Measurements from ENCODE around the gene IL1B.

Gene IL1B

DNA sequence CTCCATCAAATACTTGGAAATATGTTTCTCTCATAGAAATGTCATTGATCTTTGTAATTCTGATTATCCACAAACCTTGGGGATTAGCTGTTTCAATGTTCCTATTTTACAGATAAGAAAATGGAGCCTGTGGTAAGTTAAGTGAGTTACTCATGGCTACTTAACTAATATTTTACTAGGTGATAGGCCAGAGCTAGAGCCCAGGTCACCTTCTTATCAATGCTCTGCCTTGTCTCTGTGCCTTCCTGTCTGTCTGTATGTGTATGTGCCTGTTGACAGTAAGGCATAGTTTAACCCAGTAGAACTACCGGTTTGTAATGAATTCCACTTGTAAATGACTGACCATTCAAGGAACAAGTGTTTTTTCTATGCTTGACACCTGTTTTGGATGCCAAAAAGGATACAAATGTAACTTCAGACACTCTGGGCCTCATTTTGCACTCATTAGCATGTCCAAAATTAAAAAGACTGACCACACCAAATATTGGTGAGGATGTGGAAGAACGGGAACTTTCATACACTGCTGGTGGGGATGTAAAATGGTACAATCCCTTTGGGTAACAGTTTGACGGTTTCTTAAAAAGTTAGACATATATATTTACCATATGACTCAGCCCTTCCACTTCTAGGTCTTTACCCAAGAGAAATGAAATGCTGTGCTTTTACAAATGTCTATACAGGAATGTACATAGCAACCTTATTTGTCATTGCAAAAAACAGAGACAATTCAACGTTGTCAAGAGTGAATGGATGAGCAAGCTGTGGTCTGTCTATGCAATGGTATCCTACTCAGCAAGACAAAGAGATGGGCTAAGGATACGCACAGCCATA is 32.7 kb downstream of the IL1B start:
- DNase-seq: peak; percentile 70

DNA sequence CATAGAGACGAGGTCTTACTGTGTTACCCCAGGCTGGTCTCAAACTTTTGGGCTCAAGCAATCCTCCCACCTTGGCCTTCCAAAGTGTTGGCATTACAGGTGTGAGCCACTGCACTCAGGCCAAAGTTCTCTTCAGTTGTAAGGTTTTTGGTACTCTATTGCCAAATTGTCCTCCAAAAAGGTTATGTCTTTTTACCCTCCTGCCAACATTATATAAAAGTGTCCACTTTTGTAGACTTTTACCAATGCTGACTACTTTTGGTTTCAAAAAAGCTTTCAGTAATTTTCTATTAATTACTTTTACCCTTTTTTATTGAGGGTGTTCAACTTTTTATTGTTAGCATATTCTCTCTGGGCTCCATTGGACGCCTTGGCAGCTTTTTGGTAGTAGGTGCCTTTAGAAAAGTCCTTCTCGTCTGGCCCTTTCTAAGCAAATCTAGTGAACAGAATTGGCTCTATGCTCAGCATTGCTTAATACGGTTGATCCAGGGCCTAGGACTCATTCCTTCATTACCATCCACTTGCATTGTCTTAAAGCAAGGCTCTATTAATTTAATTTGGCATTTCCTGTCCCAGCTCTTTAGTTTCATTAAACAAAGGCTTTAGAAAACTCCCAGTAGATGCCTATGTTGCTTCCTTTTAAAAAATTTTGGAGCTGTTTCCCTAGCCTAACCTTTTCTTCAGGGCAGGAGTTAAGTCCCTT is 35.5 kb downstream of the IL1B start:
- no peak for DNase-seq

DNA sequence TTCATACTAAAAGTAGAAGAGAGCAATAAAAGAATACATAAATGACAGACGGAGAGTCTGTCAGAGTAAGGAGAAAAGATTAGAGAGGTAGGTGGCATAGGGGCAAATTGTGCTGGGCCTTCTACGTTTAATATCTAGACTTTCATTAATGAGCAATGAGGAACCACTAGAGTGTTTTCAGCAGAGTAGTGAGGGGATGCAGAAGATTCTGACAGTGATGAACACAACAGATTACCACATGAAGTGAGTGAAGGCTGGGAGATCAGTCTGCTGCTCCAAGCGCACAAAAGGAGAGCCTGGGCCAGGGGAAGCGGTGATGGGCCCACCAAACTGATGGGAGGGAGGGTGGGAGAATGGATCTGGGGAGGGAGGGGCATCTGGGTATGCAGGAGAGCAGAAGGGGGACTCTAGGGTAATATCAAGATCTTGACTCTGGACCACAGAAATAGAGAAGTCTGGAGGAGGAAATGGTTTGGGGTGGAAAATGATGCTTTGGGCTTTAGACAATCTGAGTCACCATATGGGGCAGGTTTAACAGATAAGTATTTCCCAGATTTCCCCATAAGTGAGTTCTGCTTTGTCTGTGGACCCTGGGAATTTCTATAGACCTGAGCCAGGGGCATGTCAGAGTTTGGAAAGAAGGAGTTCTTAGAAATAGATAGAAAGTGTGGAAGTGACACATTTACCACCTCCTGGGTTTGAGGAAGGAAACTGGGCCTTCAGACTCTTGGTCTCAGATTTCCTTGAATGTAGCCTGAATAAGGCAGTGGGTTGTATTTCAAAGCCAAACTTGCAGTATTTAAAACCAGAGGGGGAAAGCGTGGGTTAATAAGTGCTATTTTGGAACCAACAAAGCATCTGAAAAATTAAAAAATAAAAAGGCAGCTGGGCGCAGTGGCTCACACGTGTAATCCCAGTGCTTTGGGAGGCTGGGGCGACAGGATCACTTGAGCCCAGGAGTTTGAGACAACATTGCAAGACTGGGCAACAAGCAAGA is 37.3 kb downstream of the IL1B start:
- peak; percentile 43 for DNase-seq

DNA sequence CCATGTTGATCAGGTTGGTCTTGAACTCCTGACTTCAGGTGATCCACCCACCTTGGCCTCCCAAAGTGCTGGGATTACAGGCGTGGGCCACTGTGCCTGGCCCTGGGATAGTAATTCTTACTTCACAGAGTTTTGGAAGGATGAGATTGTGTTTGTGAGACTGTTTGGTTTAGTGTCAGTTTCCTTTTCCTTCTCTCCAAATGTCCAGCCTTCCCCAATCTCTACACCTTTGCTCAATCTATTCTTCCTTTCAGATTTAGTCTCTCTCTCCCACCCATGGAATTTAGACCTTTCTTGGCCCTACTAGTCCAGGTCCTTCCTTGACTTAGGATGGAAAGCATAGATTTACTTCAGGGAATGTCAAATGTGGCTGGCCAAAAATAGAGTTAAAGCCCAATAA is 40.1 kb downstream of the IL1B start:
- no peak for DNase-seq

DNA sequence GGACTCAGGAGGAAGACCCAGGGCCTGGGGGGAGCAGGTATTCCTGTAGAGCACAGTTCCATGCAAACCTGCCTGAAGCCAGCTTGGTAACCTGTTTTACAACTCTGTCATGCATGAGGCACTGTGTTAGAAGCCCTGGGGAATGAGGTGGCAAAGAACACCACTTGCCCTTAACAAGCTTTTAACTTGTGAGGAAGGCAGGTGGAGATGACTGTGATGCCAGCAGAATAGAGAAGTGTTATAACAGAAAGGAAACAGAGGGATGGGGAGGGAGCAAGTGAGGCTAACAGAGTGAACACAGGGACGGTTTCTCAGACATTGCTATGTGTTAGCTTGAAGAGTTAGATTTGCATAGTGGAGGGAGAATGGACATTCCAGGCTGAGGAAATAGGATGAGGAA is 40.8 kb downstream of the IL1B start:
- DNase-seq: no peak

DNA sequence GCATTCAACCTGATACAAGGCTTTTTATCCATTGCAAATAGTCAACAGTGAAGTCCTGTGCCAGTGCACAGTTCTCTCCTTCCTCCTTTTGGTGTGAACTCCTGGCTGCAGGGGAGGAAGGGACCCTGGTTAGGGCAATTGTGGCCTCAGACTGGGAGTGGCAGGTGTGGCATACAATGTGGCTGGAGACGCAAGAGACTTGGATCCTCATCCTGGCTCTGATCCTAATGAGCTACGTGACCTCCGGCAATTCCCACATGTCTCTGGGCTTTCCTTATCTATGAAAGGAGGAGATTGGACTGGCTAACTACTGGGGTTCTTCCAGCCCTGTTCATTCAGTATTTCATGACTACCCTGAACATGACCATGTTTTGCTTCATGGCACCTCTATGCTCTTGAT is 41.7 kb downstream of the IL1B start:
- no peak for DNase-seq

DNA sequence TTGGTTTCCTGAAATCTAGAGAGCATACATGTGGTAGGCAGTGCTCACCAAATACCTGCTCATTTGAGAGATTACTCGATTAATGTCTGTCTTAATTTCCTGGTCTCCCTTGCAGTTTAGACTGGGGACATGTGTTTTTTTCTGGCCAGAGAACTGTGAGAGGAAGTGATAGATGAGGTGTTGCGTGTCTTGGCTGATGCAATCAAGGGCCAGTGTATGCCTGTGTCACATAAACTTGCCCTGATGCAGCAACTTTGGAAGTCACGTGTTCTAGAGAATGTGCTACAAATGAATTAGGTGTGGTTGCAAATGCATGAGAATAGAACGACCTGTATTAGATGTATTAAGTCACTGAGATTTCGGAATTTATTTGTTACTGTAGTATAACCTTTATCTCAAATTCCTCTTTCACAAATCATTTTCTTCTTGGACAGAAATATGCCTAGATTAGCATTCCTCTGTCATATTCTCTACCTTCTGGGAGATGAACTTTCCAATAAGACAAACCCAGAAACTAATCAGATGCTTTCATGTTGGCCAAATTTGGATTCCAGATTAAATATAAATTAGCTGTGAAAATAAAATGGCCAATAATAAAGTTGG is 42.3 kb downstream of the IL1B start:
- peak; percentile 88 for DNase-seq

DNA sequence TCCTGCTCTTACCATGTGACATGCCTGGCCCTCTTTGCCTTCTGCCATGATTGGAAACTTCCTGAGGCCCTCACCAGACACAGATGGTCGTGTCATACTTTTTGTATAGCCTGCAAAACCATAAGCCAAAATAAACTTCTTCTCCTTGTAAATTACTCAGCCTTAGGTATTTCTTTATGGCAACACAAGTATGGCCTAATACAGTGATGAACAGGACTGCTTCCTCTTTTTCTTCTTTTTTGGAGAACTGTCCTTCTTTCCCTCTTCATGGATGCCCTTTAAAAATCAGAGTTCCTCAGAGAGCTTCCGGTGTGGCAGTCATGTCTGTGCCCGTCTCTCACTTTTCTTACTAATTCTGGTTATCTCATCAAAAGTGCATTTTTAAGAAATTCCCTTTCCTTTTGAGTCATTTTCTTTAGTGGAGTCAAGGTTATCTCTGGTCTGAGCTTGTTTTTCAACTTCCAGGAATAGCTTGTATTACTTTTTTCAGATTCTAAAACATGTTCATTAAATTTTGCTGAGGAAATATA is 43.1 kb downstream of the IL1B start:
- peak; percentile 62 for DNase-seq

DNA sequence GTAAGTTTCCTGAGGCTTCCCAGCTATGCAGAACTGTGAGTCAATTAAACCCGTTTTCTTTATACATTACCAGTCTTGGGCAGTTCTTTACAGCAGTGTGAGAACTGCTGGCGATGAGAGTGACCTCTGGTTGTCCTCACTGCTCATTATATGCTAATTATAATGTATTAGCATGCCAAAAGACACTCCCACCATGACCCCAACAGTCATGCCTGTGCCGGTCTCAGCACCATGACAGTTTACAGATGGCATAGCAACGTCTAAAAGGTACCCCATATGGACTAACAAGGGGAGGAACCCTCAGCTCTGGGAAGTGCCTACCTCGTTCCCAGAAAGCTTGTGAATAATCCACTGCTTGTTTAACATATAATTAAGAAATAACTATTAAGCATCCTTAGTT is 44.2 kb downstream of the IL1B start:
- no peak for DNase-seq

DNA sequence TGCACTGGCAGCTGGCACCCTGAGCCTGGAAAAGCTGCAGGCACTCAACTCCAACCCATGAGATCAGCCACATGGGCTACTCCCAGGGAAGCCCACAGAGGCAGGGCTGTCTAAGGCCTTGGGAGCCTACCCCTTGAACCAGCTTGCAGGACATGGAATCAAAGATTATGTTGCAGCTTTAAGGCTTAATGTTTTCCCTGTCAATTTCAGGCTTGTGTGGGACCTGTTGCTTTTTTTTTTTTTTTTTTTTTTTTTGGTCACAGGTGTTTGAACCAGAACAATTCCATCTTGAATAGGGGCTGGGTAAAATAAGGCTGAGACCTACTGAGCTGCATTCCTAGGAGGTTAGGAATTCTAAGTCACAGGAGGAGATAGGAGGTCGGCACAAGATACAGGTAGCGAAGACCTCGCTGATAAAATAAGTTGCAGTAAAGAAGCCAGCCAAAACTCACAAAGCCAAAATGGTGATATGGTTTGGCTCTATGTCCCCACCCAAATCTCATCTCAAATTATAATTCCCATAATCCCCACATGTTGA is 44.8 kb downstream of the IL1B start:
- no peak for DNase-seq

DNA sequence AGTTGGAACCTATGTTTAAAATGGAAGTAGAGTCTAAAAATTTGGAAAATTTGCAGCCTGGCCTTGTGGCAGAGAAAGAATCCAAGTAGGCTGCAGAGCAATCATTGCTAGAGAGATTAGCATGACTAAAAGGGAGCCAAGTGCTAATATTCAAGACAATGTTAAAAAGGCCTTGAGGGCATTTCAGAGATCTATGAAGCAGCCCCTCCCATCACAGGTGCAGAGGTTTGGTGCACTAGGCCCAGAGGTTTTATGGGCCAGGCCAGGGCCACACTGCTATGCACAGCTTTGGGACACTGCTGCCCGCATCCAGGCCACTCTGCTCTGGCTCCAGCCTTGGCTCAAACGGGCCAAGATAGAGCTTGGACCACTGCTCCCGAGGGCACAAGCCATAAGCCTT is 45.6 kb downstream of the IL1B start:
- no peak for DNase-seq

DNA sequence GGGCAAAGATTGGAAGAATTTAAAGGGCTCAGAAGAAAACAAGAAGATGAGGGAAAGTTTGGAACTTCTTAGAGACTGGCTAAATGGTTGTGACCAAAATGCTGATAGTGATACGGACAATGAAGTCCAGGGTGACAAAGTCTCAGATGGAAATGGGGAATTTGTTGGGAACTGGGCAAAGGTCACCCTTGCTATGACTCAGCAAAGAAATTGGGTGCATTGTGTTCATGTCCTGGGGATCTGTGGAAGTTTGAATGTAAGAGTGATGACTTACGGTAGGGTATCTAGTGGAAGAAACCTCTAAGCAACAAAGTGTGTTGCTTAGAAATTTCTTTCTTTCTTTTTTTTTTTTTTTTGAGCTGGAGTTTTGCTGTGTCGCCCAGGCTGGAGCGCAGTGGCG is 46.3 kb downstream of the IL1B start:
- DNase-seq: no peak

DNA sequence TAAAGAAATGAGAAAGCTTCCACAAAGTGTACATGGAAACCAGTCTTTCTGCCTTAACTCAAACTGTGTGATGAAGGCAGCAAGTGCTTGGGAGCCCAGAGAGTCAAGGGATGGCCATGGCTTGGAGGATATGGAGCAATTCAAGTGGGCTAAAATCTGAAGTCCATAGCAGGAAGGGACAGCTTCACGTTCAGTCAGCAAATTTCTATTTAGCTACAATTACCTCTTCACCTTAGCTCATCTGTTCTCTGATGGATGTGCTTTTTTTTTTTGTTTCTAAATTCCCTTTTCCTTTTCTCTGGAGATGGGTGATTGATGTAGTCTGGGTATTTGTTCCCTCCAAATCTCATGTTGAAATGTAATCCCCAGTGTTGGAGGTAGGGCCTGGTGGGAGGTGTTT is 47.4 kb downstream of the IL1B start:
- DNase-seq: no peak

DNA sequence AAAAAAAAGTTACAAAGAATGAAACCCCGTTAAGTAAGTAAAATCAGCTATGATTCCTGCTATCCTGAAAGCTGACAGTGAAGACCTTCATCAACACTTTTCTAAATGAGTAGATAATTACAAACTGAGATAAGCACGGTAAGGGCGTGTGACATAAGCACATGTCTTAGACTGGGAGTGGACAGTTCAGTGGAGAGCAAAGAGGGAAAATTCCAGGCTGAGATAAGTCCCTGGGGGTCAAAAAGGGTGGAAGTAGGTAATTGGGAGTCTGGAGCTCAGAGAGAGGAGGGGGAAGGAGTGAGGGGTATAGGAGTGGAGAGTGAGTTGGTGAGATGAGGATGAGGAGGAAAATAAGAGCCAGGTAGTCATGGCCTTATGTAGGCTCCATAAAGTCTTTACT is 47.9 kb downstream of the IL1B start:
- no peak for DNase-seq

DNA sequence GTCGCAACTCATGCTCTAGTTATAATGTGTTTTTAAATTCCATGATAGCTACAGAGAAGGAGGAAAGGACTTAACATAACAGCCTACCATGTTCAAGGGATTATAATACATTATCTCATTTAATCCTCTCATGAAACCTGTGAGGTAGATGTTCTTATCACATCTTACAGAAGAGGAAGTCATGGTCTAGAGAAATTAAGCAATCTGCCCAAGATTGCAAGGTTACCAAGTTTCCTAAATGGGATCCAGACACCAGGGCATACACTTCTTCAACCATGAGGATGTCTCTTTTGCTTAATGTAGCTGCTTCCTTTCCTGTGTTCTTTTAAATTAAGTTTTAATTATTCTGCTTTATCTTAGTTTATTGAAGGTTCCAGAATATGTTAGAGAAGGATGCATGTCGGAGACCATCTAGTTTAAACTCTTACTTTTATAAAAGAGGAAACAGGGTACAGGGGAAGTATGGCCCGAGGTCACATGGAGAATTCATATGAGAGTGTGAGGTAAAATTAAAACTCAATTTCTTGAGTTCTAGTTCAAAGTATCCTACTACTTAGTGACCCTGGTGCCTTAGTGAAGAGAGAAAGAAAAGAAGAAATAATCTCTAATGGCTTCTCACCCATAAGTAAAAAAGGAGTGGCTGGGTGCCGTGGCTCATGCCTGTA is 48.7 kb downstream of the IL1B start:
- no peak for DNase-seq

DNA sequence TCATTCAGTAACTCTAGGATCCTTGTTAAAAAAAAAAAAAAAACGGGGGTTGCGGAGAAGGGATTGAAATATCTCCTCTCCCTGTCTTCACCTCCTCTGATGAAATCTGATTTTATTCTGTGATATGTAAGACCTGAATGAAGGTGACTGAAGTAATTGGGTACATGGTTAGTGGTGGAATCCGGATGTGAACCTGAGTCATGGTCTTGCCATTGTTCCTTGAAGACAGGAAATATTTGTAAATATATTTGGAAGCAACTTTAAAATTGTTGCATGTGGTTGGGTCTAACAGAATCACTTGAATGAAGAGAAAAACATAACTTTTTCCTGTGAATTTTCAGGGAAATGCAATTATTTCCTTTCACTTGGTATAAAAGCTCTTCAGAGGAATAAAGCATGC is 49.3 kb downstream of the IL1B start:
- DNase-seq: no peak

DNA sequence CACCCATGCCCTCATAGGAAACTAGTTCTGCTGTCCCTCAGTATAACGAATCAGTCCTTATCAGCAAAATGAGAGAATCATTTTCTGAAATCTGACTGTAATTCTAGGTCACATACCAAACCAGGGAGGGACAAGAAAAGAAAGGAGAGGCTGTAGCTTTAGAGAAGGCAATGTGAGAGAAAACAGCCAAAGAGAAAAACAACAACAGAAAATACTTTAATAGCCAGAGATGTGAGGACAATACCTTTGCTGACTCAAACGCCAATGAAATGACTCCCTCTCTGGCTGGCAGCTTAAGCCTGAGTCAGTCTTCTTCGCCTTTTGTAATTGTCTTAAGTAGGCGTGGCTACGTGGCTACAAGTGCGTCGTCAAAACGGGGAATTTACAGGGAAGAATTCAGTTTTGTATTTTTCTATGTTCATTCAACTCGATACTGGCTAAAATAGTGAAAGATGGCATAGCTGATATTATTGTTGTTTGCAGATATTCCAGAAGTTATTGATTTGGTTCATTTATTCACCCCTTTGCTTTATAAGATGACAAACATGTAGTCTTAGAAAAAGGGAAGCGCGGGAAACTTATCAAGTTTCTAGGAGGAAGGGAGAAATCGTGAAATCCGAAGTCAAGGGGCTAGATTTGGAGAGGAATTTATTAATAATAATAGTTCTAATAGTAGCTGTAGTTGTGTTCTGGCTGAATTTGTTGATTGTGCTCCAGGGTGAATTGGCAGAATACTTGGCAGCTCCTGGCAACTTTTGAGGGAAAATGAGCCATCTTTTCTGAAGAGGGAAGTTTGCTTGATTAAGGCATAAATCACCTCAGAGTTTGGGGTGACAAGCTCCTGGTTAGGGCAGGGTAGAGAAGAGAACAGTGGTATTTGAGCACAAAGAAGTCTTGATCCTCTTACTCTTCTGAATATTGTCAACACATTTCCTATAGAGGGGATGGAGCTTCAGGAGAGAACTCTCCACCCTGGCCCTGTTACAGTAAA is 52.1 kb downstream of the IL1B start, which contains the start of gene IL1A:
IL1A (minus strand) TSS at position 295 of the 991 bp plus-strand sequence. CDS start 723 bp downstream, outside the sequence.
- peak; percentile 38 for DNase-seq

DNA sequence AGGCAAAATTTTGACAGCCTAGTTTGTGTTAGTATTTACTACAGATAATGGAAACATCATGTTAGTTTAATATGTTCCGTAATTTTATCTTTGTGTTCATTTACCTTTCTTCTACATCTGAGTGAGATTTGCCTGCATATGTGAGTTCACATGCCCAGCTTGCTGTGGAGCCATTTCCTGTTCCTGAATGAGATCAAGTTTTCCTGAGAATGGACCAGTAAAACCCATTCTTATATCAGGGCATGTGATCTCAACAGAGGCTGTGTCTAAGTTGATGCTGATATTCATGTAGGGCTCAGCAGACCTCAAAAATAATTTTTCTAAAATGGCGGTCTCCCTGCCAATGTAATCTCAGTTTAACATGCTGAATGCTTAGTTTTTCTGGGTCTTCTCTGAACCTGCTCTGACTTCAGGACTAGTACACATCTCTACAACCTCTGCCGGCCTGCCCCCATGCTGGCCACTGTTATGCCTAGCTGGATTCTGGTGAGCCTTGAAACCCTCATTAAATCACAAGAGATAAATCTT is 53.3 kb downstream of the IL1B start:
- DNase-seq: no peak

DNA sequence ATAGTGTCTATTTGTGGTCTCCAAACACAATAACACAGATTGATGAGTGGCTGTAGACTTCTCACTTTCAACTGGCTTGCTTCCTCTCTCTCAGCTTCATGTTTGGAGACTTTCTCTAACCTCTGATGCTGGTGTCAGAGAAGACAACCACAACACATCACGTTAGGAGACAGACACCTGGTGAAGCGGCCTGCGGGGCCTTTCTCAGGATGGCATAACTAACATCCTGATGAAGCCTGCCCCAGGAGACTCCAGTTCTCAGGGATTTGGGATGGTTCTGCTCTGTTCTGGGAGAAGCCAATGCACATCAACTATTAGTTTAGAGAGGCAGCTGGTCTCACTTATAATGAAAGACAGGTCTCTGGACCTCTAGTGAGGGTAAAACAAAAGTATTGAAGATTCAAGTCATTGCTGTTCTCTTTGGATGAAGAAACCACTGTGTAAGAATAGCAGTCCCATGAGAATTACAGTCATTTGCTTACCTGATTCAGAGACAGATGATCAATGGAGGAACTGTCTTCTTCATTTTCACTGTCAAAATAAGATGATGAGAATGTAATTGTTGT is 54.3 kb downstream of the IL1B start:
- no peak for DNase-seq

All from activated CD4-positive, alpha-beta T cell treated with anti-CD3 and anti-CD28 coated beads, Interleukin-2, Interleukin-6, amounts not matched to agents 100 ng/mL and 50 ng/mL, durations not matched to agents 16 hours and 8 hours (primary cell).